ENCODE results near the gene MEI1.

GRCh38 chr22:41845380-41846267 lies 146.3 kb downstream of the MEI1 start:
- TF ChIP-seq REST (IDR thresholded peaks at IDR 0.05; ENCODE audit: insufficient read depth in 1 of 2, low read depth in 2 of 2, low read length in 1 of 2) = no peak
- no peak for TF ChIP-seq CTCF (IDR thresholded peaks at IDR 0.05)
- TF ChIP-seq POLR2AphosphoS5 (IDR thresholded peaks at IDR 0.05; ENCODE audit: low read depth, low read length) = no peak

Measured in Panc1 (cell line).